Right lobe of liver (tissue), 6 donors: Measurements from ENCODE around the gene ANAPC4. TPM values are rescaled to one million over a fixed set of nuclear protein-coding genes. Genes with fewer than 3 reads are reported as not detected.

ENCODE experiments used
- ATAC-seq, 4 donors: fragments of 200-7000 bp; cut with Tn5 transposase; one replicate each; pipeline ENCODE4 v1.9.1; 2020; ENCODE audit warnings: mild to moderate bottlenecking in 4 of 4, moderate library complexity in 4 of 4
- DNase-seq, 3 donors: peaks; one replicate each; pipeline ENCODE4 v3.0.0-alpha.2; 2020
- H3K27ac ChIP-seq, 3 donors: fragments of 200-600 bp; one replicate each; pipeline ENCODE4 v1.8.0; 2022
- H3K27me3 ChIP-seq, 2 donors: fragments of 200-600 bp; one replicate each; pipeline ENCODE4 v1.8.0; 2022
- H3K36me3 ChIP-seq, 4 donors: fragments of 200-600 bp; sonication (generic) in 1 of 4; one replicate each; pipeline versions ENCODE4 v1.5.1 to v1.8.0; 2017 to 2022; ENCODE audit warnings: control low read depth in 1 of 4
- H3K4me1 ChIP-seq, 4 donors: fragments of 200-600 bp; sonication (generic) in 1 of 4; one replicate each; pipeline versions ENCODE4 v1.5.1 to v1.8.0; 2017 to 2022; ENCODE audit warnings: control low read depth in 1 of 4
- H3K4me3 ChIP-seq, 3 donors: fragments of 200-600 bp; one replicate each; pipeline ENCODE4 v1.8.0; 2022
- H3K9me3 ChIP-seq, 4 donors: fragments of 200-600 bp; sonication (generic) in 1 of 4; one replicate each; pipeline versions ENCODE4 v1.5.1 to v1.8.0; 2017 to 2022; ENCODE audit warnings: control low read depth in 1 of 4
- POLR2A ChIP-seq: fragments of 450-650 bp; IDR thresholded peaks from one replicate; pipeline ENCODE4 v1.6.1; 2017; ENCODE audit warnings: antibody characterized with exemption, mild to moderate bottlenecking
- WGBS: methylation state at CpG from one replicate; pipeline ENCODE4 v1.1.6; 2018; ENCODE audit warnings: low coverage, low lambda C conversion rate; ENCODE audit not compliant: insufficient coverage; ENCODE audit errors: missing lambda C conversion rate; 5-methylcytosine and 5-hydroxymethylcytosine counted together
- intact Hi-C, 2 donors: fragments of 100-400 bp; cut with DNase I; formaldehyde crosslinking; loops; one replicate each; pipeline versions ENCODE4 v1.11.2 to v1.14.1; 2022
- total RNA-seq, 6 experiments: library from RNA; depleted of rRNA in 2 of 6; stranded (reverse); fragments of >200 nt in 2 of 6; fragmentation: NEBNext Ultra II Directional in 3 of 6; extraction: Animal tissue kit (Norgen Biotek cat#: 25700) in 3 of 6; gene quantifications; one replicate each; pipeline versions ENCODE4 v1.1.0 to v1.2.4, GENCODE V29; 2016 to 2023
- TF ChIP-seq, protein P1 (sequence below), 4 donors: fragments of 200-600 bp in 3 of 4; fragments of 450-650 bp in 1 of 4; IDR thresholded peaks; one replicate each; pipeline versions ENCODE4 v1.5.1 to v1.8.0; 2016 to 2022; ENCODE audit warnings: antibody characterized with exemption in 4 of 4, mild to moderate bottlenecking in 2 of 4
- donor health status: DM: no; HTN: yes; CAD: no.
- donor health status: DM: no; HTN: no; CAD: no.
- donor health status: DM: no; HTN: no; CAD: no.
- donor health status: DM: no; HTN: yes; CAD: no.
- donor health status: DM: no; HTN: yes; CAD: no.

Gene ANAPC4
- total RNA-seq, 6 experiments from 2014 or later, result 7.2 to 13.9 (median 11.4) TPM

DNA sequence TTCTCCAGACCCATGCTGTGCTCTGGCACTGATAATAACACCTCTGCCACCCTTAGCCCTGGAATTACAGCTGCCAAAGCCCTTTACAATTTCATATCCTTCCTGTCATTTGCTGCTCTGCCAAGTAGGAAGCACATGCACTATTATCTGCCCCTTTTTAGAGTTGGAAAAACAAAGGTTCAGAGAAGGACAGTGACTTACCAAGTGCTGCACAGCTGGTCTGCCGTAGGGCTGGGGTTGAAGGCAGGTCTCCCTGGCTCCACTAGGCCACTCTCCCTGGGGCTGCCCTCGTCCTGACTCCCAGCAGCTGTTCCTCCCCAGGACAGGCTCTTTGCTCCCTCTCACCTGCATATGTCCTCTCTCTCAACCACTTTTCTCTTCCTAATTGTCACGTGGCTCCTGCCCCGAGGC is 73.4 kb downstream of the ANAPC4 start:
- 60% methylated on average over 3 of the region's 4 CpGs for WGBS
- peak in 2 of 4 donors; percentile 11 to 21 for ATAC-seq
- intact Hi-C loops, result no loop called here

DNA sequence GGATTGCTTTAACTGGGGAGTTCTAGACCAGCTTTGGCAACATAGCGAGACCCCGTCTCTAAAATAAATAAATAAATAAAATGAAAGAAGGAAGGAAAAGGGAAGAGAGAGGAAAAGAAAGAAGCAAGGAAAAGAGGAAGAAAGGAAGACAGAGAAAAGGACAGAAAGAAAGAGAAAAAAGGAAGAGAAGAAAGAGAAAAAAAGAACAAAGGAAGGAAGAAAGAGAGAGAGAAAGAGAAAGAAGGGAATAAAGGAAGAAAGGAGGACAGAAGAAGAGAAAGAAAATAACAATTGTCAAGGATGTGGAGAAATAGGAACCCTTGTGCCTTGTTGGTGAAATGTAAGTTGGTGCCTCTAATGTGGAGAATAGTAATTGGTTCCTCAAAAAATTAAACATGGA is 74.6 kb downstream of the ANAPC4 start:
- WGBS, result 100% methylated on average over 2 of the region's 2 CpGs
- ATAC-seq, result no peak

More for the DNA sequence above, 73.4 kb downstream of the ANAPC4 start:
- no peaks in the 10 kb centered on the region for H3K27me3 ChIP-seq
- H3K4me3 ChIP-seq, result no peak overlapping the region
- no peaks in the 10 kb centered on the region for H3K4me1 ChIP-seq
- no peak for DNase-seq
- no peak overlapping the region for H3K27ac ChIP-seq
- TF ChIP-seq, protein P1, sequence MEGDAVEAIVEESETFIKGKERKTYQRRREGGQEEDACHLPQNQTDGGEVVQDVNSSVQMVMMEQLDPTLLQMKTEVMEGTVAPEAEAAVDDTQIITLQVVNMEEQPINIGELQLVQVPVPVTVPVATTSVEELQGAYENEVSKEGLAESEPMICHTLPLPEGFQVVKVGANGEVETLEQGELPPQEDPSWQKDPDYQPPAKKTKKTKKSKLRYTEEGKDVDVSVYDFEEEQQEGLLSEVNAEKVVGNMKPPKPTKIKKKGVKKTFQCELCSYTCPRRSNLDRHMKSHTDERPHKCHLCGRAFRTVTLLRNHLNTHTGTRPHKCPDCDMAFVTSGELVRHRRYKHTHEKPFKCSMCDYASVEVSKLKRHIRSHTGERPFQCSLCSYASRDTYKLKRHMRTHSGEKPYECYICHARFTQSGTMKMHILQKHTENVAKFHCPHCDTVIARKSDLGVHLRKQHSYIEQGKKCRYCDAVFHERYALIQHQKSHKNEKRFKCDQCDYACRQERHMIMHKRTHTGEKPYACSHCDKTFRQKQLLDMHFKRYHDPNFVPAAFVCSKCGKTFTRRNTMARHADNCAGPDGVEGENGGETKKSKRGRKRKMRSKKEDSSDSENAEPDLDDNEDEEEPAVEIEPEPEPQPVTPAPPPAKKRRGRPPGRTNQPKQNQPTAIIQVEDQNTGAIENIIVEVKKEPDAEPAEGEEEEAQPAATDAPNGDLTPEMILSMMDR (IDR thresholded peaks at IDR 0.05), result no peak
- no peak for TF ChIP-seq POLR2A
- no peaks in the 10 kb centered on the region for H3K36me3 ChIP-seq
- H3K9me3 ChIP-seq, result no peaks in the 10 kb centered on the region

DNA sequence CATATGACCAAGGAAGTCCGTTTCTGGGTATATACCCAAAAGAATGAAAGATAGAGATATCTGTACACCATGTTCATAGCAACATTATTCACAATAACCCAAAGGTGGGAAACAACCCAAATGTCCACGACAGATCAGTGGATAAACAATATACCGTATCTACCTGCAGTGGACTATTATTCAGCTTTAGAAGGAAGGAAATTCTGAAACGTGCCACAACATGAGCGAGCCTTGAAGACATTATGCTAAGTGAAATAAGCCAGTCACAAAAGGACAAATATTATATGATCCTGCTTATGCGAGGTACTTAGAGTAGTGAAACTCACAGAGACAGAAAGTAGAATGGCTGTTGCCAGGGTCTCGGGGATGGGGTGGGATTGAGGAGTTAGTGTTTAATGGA is 75.0 kb downstream of the ANAPC4 start:
- no peak overlapping the region for H3K27ac ChIP-seq
- H3K4me1 ChIP-seq, result no peaks in the 10 kb centered on the region
- intact Hi-C loops, result no loop called here
- no peaks in the 10 kb centered on the region for H3K27me3 ChIP-seq
- TF ChIP-seq, protein P1 (IDR thresholded peaks at IDR 0.05), result no peak
- TF ChIP-seq POLR2A, result no peak
- H3K36me3 ChIP-seq, result no peaks in the 10 kb centered on the region
- H3K9me3 ChIP-seq, result no peaks in the 10 kb centered on the region
- H3K4me3 ChIP-seq, result no peak overlapping the region
- WGBS, result 84% methylated on average over 7 of the region's 7 CpGs
- ATAC-seq (no peak), DNase-seq (no peak)

More for the DNA sequence above, 74.6 kb downstream of the ANAPC4 start:
- Histone ChIP-seq H3K4me1 (no peaks in the 10 kb centered on the region), H3K4me3 (no peak overlapping the region), H3K36me3 (no peaks in the 10 kb centered on the region), H3K9me3 (no peaks in the 10 kb centered on the region), H3K27ac (no peak overlapping the region), H3K27me3 (no peaks in the 10 kb centered on the region)
- TF ChIP-seq POLR2A, result no peak
- TF ChIP-seq, protein P1 (IDR thresholded peaks at IDR 0.05), result no peak
- DNase-seq, result no peak
- intact Hi-C loops, result no loop called here

DNA sequence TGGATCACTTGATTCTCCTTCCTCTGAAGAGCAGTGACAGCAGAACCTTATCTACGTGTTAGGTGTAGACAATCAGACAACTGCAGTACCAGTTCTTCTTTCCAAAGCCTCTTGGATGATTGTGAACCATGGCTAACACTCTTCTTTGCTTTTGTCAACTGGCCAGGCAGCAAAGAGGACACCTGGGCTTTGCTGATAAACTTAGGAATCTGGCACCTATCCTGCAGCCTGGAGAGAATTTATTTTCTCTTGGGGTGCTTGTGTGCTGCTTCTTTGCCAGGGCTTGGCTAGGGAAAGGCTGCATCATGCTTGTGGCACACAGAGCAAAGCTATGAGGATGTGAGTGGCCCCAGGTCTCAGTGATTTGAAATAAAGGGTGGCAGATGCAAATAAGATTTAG is 77.4 kb downstream of the ANAPC4 start:
- DNase-seq (no peak), ATAC-seq (no peak)

More for the DNA sequence above, 77.4 kb downstream of the ANAPC4 start:
- 36% methylated on average over 1 of the region's 1 CpG for WGBS
- TF ChIP-seq POLR2A, result no peak
- TF ChIP-seq, protein P1 (IDR thresholded peaks at IDR 0.05), result no peak
- no peaks in the 10 kb centered on the region for H3K27me3 ChIP-seq
- H3K4me3 ChIP-seq, result no peak overlapping the region
- H3K27ac ChIP-seq, result no peak overlapping the region
- no peaks in the 10 kb centered on the region for H3K36me3 ChIP-seq
- intact Hi-C loops, result no loop called here
- no peaks in the 10 kb centered on the region for H3K9me3 ChIP-seq
- H3K4me1 ChIP-seq, result no peaks in the 10 kb centered on the region
